ENCODE results near the gene SCML1.

- TF ChIP-seq SRF (CRISPR knock-in tag; IDR thresholded peaks at IDR 0.05) (no peak), ZNF766 (CRISPR knock-in tag; conservative IDR thresholded peaks at IDR 0.05) (no peak)
These were observed 65.5 kb downstream of the SCML1 start for GRCh38 chrX:17802756-17803155.

All from K562 (cell line).